ENCODE data around the gene ANKRD65.
"Not testable (repeated sequence)": the region's sequence is repeated elsewhere in the genome, so short reads cannot be mapped to it uniquely, and the experiment has no call there.

The ANKRD65 gene

GRCh38 chr1:1421147-1421906 lies at the start of gene ANKRD65:
ANKRD65 (minus strand) TSS chr1:1421276; CDS start chr1:1421005, 271 bp downstream.
- no peak for DNase-seq (ENCODE audit: low read depth in 2 of 2)

- DNase-seq (ENCODE audit: low read depth in 2 of 2) = not testable (repeated sequence)
Measured at GRCh38 chr1:1468196-1468985, 47.3 kb upstream of the ANKRD65 start.

GRCh38 chr1:1463312-1463711 lies 42.2 kb upstream of the ANKRD65 start:
- no peak for DNase-seq (ENCODE audit: low read depth in 2 of 2)

GRCh38 chr1:1462318-1462966 lies 41.4 kb upstream of the ANKRD65 start:
- no peak for DNase-seq (ENCODE audit: low read depth in 2 of 2)

- DNase-seq (ENCODE audit: low read depth in 2 of 2) = no peak
Measured at GRCh38 chr1:1461721-1462317, 40.7 kb upstream of the ANKRD65 start.

GRCh38 chr1:1460540-1461130 lies 39.6 kb upstream of the ANKRD65 start:
- no peak for DNase-seq (ENCODE audit: low read depth in 2 of 2)

GRCh38 chr1:1459711-1460110 lies 38.6 kb upstream of the ANKRD65 start:
- DNase-seq (ENCODE audit: low read depth in 2 of 2) = not testable (repeated sequence)

- DNase-seq (ENCODE audit: low read depth in 2 of 2) = not testable (repeated sequence)
Measured at GRCh38 chr1:1459156-1459555, 38.1 kb upstream of the ANKRD65 start.

GRCh38 chr1:1456683-1457255 lies 35.7 kb upstream of the ANKRD65 start:
- DNase-seq (ENCODE audit: low read depth in 2 of 2) = not testable (repeated sequence)

GRCh38 chr1:1455934-1456333 lies 34.9 kb upstream of the ANKRD65 start:
- DNase-seq (ENCODE audit: low read depth in 2 of 2) = not testable (repeated sequence)

GRCh38 chr1:1455366-1455884 lies 34.3 kb upstream of the ANKRD65 start:
- DNase-seq (ENCODE audit: low read depth in 2 of 2) = no peak

GRCh38 chr1:1454286-1455056 lies 33.4 kb upstream of the ANKRD65 start:
- DNase-seq (ENCODE audit: low read depth in 2 of 2) = not testable (repeated sequence)

GRCh38 chr1:1452882-1453281 lies 31.8 kb upstream of the ANKRD65 start:
- no peak for DNase-seq (ENCODE audit: low read depth in 2 of 2)

- DNase-seq (ENCODE audit: low read depth in 2 of 2) = not testable (repeated sequence)
Measured at GRCh38 chr1:1452365-1452739, 31.3 kb upstream of the ANKRD65 start.

GRCh38 chr1:1451696-1452364 lies 30.8 kb upstream of the ANKRD65 start:
- no peak for DNase-seq (ENCODE audit: low read depth in 2 of 2)

- DNase-seq (ENCODE audit: low read depth in 2 of 2) = not testable (repeated sequence)
Measured at GRCh38 chr1:1450616-1451015, 29.5 kb upstream of the ANKRD65 start.

- DNase-seq (ENCODE audit: low read depth in 2 of 2) = no peak
Measured at GRCh38 chr1:1449099-1449739, 28.1 kb upstream of the ANKRD65 start, which contains the start of gene ATAD3C. ATAD3C (plus strand) TSS chr1:1449689; CDS start chr1:1450684, 995 bp downstream.

GRCh38 chr1:1446631-1447030 lies 25.6 kb upstream of the ANKRD65 start:
- DNase-seq (ENCODE audit: low read depth in 2 of 2) = not testable (repeated sequence)

Data from fibroblast of skin of left quadriceps (primary cell).